GM19025 (cell line): ENCODE results near the gene TLCD3A.
"Not testable (repeated sequence)": the region's sequence is repeated elsewhere in the genome, so short reads cannot be mapped to it uniquely, and the experiment has no call there.

Experiments
- ATAC-seq: cut with Tn5 transposase; IDR thresholded peaks from one replicate; pipeline ENCODE4 v1.9.1; 2021; ENCODE audit warnings: mild to moderate bottlenecking, low read depth, moderate library complexity; ENCODE audit not compliant: unreplicated experiment

TLCD3A gene

DNA sequence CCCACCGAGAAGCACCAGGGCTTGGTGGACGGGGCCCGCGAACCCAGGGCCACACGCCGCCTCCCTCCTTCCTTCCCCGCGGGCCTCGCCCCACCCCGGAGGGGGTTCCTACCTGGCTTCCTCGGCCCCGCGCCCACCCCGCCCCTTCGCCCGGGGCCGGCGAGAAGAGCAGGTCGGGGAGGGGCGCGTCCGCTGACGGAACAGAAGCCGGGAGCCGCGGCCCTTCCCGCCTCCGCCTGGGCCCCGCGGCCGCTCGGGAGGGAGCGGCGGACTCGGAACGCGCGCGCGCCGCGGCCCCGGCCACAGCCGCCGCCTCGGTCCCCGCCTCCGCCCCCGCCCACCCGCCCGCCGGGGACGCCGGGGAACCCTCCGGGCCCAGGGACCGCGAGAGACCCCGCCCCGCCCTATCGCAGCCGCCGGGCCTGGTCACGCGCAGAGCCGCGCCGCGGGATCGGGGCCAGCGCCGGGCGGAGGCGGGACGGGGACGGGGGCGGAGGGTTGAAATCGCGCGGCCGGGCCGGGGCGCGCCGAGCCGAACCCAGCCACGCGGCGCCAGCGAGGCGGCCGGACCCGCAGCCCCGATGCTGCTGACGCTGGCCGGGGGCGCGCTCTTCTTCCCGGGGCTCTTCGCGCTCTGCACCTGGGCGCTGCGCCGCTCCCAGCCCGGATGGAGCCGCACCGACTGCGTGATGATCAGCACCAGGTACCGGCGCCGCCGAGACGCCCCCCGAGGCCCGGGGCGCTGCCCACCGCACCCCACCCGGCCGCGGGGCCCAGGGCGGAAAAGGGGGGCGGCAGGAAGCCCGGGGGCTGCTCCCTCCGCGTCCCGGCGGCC, at the start of gene TLCD3A:
TSS of gene TLCD3A (plus strand) at position 530 of the 835 bp plus-strand sequence. CDS start at position 582, 52 bp downstream.
- ATAC-seq, result peak; percentile 51

DNA sequence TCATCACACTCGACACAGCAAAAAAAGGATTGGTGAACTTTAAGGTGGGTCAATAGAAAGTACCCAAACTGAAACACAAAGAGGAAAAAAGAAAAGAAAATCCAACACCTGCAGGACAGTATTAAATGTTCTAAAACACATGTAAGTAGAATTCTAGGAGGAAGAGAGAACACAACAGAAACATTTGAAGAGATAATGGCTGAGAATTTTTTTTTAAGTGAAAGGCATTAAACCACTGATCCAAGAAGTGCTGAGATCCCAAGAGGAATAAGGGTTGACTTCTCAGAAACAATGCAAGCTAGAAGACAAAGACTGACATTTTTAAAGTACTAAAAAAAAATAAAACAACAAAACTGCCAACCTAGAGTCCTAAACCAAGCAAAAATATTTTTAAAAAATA, 49.4 kb upstream of the TLCD3A start:
- no peak for ATAC-seq

DNA sequence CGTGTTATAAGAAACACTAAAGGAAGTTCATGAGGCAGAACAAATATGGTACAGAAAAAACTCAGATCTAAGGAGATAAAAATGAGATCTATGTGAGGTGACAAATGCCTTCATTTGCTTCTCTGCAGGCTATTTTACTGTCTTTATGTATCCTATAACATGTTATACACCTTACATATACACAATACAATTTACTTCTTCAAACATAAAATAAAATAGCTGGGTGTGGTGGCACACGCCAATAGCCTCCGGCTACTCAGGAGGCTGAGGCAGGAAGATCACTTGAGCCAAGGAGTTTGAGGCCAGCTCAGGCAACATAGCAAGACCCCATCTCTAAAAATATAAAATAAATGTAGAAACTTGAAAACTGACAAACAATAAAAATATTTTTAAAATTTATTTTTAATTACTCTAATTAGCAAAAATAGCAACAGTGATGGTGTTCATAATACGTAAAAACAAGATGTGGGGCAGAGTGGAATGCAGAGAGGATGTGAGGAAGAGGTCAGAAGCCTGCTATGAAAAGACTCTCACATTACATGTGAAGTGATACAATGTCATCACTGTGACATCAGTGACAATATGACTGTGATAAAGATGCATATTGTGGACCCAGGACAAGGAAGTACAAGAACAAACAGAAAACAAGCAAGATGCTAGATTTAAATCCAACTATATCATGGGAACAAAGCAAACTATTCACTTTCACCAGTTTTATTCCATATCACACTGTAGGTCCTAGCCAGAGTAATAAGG, 48.7 kb upstream of the TLCD3A start:
- ATAC-seq, result no peak

DNA sequence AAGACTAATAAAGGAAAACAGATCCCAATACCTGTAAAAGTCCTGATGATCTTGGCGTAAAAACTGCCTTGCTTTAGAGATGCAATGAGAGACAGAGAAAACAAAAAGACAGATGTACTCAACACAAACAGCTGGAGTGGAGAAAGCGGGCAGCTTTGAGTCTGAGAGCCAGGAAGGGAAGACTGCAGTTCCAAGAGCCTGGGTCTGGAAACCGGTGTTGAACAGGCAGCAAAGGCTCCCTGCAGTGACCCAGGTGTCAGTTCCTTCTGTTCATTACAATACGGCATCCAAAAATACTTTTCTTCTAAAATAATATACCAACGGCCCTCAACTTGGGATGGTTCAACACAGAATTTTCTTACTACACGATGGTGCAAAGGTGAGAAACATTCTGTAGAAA, 47.4 kb upstream of the TLCD3A start:
- ATAC-seq, result no peak

DNA sequence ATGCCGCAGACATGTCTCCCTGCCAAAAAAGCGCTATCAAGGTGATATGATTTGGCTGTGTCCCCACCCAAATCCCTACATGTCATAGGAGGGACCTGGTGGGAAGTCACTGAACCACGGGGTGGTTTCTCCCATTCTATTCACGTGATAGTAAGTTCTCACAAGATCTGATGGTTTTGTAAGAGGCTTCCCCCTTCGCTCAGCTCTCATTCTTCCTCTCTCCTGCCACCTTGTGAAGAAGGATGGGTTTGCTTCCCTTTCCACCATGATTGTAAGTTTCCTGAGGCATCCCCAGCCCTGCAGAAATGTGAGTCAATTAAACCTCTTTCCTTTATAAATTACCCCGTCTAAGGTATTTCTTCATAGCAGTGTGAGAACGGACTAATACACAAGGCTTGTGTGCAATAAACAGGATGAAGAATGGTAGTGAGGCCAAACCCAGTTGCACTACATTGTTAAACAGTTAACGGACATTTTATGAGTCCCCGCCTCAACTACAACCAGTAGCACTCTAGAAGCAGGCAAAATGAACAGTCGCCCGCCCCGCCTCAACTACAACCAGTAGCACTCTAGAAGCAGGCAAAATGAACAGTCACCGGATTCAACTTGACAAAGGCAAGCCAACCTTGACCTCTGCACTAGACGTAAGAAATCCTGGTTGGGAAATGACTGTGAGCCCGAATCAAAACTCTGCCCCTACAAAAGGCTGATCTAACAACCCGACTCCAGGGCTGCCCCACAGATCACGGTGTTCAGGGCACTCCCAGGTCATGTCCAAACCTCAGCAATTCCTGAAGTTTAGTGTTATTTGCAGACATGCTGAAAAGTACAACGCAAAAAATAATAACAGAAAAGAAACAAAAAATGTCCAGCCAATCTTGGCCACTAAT, 44.1 kb upstream of the TLCD3A start:
- ATAC-seq, result no peak

DNA sequence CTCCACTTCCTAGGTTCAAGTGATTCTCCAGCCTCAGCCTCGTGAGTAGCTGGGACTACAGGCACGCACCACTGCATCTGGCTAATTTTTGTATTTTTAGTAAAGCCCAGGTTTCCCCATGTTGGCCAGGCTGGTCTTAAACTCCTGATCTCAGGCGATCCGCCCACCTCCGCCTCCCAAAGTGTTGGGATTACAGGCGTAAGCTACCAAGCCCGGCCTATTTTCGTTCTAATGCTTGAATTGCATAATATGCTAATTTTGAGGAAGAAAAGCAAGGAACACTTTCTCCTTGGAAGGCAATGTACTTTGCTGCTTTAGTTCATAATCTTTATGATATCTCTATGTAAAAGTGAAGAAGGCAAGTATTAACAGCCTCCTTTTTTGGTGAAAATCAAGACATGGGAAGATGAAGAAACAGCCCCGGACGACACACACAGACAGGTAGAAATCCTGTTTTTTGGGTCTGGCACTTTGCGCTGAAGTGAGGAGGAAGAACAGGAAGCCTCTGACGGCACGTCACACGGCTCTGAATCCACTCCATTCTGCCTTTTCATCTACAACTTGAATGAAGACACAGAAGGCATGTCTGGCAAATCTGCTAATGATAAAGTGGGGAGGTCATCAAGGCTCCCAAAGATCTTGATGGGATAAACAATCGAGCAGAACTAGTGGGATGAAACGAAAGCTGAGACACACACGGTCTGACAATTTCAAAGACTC, 42.7 kb upstream of the TLCD3A start:
- ATAC-seq, result no peak

DNA sequence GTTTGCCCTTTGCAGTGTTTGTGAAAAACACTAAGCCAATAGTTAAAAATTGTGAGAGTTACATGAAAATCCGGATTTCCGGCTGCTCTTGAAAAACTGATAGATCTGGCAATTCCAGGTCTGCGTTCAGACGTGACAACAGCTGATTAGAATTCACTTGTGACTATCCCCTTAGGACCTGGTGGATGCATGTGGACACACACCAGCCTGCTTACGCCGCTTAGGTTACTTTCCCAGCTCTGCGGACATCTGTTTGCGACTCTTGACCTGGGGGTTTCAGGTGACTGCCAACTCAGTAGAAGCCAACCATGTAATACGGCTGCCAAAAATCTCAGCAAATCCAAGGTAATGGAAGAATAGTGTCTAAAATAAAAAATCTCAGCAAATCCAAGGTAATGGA, 42.0 kb upstream of the TLCD3A start:
- ATAC-seq, result no peak

DNA sequence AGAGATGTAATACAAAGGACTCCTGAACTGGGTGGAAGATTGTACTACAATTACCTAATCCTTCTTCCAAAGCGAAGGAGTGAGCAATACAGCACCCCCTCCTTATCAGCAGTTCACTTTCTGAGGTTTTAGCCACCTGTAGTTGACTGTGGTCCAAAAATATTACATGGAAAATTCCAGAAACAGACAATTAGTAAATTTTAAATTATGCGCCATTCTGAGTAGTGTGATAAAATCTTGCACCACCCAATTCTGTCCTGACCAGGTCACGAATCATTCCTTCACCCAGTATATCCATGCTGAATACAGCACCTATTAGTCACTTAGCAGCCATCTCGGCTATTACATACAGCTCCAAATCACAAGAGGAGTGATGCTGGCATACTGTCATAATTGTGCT, 41.0 kb upstream of the TLCD3A start:
- no peak for ATAC-seq

DNA sequence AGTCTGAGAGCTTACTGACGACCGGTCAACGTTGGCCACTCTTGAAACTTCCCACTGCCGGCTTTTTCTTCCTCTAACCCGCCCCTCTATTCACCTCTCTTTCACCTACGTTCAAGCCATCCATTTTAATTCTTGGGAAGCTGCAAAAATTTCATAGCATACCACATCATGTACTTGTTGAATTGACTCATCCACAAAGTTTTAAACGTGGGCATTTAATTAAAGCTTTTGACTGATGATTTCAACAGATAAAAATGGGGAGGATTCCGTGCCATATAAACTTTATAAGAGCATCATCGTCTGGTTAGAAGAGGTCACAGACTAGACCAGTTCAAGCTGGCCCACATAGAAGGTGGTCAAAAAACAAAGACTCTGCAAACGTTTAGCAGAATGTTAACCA, 40.3 kb upstream of the TLCD3A start:
- ATAC-seq, result no peak

DNA sequence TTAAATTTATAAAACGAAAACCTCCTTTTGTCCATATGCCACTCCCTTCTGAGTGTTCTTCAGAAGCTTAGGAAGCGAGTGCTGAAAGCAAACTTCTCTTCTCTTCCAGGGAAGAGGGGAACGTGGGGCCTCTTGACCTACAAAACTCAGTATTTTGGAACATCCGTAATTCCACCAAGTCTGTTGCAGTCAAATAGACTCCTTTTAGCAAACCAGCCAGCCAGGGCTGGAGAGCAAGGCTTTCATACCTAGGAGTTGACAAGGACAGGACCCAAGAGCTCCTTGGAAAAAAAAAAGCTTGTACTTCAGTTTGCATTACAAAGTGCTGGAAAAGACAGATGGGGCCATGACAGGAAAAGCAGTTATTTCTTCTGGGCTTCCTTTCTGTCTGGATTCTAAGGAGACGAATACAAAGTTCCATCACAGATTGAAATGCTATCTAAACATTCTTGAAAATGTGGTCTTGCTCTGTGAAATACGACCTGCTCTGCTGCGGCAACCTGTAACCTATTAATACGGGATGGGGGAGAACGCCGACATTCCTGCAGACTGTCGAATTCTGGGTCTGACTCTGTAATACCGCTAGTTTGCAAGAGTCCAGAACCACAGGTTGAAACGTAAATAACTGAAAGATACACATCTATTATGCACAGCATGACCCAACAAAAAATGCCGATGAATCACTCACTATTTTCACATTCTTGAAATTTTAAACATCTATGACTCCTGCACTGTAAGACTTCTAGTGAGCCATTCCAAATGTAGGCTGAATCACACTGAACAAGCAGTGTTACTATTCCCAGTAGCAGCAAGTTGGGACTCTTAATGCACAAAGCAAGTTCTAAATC, 38.4 kb upstream of the TLCD3A start:
- no peak for ATAC-seq

DNA sequence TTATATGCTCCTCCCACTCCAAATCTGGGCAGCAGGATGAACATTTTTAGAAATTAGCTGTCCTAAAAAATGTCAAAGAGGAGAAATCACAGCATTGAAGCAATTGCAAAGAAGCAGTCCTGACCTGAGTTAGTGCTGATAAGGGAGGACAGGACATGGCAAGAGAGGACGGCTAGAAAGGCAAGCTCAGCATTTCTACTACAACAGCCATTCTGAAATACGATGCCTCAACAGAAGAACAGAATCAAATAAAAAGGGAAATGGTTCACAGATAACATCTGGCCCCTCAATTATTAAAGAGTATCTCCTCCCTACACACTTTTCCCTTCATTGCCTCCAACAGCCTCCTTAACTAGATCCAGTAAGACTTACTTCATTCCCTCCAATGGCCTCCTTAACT, 36.0 kb upstream of the TLCD3A start:
- ATAC-seq, result no peak

DNA sequence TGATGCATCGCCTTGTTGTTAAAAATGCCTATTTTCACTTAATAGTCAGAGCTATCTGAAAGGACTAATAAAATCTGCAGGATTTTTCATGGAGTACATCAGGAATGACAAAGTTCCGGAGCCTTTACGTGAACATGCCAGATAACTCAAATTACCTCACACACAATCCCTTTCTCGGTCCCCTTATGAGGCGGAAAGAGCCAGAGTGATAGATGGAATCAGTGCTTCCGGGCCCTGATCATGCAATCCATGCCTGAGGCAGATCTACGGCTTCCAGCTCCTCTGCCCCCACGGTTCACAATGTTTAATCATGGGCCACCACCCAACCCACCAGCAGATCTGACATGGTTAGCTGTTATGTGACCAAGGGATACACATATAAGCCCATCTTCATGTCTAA, 34.7 kb upstream of the TLCD3A start:
- ATAC-seq, result no peak

DNA sequence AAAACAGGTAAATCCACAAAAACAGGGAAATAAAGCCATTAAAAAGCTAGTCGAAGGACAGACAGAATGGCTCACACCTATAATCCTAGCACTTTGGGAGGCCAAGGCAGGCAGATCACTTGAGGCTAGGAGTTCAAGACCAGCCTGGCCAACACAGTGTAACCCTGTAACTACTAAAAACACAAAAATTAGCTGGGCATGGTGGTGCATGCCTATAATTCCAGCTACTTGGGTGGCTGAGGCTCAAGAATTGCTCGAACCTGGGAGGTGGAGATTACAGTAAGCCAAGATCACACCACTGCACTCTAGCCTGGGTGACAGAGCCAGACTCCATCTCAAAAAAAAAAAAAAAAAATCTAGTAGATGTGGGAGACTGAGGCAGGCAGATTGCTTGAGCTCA, 34.3 kb upstream of the TLCD3A start:
- ATAC-seq, result not testable (repeated sequence)

DNA sequence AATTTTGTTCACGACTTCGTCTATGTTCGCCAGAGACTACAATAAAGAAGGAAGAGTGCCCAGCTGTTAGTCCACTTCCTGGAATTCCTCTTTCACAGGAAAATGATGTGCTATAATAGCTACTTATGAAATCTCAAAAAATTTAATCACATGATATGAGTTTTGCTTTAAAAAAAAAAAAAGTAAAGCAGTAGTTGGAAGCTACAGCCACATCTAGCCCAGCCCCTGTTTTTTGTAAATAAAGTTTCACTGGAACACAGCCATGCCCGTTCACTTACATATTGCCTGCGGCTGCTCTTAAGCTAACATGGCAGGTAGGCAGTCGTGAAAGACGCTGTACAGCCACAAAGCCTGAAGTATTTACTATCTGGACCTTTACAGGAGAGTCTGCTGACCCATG, 33.1 kb upstream of the TLCD3A start:
- ATAC-seq, result no peak

DNA sequence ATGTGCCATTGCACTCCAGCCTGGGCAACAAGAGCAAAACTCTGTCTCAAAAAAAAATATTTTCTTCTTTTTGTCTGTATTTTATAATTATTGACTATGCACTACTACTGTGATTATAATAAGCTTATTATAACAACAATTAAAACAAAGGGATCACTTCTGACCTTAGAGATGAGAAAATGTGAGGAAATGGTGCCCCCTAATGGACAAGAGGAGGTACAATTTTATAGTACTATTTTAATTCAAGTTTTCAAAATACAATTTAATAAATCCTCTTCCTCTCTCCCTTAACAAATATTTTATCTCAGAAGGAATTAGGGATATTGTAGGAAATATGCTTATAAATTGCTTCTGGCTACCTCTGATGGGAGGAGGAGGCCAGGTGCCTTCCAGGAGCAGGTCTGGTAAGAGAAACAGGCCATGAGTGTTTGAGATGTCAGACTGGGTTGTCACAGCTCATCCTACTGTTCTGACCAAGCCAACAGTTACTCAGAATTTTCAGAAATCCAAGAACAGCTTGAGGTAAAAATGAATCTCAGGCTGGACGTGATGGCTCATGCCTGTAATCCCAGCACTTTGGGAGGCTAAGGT, 31.8 kb upstream of the TLCD3A start:
- no peak for ATAC-seq

DNA sequence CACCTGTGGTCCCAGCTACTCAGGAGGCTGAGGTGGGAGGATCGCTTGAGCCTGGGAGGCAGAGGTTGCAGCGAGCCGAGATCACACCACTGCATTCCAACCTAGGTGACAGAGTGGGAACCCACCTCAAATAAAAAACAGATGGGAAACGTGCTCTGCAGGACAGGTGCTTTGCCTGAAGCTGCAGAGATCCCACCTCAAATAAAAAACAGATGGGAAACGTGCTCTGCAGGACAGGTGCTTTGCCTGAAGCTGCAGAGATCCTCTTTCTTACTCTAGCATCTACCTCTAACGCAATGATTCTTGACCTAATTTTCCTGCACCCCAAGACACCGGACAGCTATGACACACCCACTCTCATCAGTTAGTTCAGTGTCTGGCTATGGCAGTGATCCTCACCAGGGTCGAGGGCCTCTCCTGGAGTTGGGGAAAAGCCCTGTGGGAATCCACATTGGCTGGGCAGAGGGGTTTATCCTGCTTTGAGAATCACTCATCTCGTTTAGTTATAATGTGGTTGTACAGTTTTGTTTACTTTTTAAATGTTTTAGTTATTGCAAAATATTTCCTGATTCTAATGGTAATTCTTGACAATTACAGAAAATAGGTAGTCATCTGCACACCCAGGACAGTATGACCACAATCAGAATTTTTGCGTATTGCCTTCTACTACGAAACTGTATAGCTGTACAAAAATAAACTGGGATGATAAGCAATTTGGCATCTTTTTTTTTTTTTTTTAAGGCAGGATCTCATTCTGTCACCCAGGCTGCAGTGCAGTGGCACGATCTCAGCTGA, 29.1 kb upstream of the TLCD3A start:
- no peak for ATAC-seq

DNA sequence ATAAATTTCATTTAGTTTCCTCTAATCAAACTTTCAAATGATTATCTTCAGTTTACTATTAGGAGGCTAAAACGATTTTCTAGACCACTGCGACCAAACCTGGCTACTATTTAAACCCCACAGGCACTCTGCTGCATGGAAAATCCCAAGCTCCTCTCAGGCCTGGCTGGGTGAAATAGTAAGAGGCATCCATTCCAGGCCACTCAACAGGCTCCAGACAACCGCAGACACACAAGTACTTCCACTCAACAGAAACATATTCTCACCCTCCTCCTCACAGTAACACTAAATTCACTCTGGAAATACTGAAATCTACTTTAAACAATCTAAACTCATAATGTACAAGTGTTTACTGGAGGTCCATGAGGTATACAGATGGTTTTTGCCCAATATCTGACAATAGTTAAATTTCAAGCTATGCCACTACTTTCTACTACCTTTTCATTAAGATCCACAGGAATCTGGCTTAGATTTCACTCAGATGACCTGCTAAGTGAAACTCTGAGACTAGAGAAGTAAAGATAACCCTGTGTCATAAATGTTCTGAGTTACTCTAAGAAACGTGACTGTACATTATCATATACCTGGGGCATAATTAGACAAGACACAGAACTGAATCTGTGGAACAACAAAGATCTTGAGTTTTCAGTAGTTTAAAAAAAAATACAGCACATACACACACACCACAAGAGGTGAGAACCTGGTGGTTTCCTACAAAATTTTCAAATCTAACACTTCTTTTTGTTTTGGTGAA, 28.1 kb upstream of the TLCD3A start:
- ATAC-seq, result no peak

DNA sequence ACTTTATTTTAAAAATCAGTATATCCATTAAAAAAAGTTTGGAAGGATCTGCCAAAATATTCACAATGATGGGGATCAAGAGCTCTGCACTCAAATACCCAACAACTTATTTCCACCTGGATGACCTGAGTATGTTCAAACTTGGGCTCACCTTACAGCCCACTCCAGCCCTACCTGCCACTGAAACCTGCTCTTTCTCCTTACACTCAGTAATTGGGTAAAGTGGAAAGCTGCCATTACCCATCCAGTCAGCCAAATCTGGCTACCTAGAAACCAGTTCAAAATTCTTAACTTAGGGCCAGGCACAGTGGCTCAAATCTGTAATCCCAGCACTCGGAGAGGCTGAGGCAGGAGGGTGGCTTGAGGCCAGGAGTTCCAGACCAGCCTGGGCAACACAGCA, 27.4 kb upstream of the TLCD3A start:
- ATAC-seq, result no peak
